SKM-1 (cell line): ENCODE measurements around the gene NCOA7.
A peak's percentile ranks its signal among the peaks of the same experiment; 100 is the strongest.
"Not testable (repeated sequence)": the region's sequence is repeated elsewhere in the genome, so short reads cannot be mapped to it uniquely, and the experiment has no call there.

ENCODE experiments used
- DNase-seq: peaks from one replicate; lab custom pipeline; 2025; ENCODE audit not compliant: unreplicated experiment; lab: John Stamatoyannopoulos, UW

The NCOA7 gene

DNA sequence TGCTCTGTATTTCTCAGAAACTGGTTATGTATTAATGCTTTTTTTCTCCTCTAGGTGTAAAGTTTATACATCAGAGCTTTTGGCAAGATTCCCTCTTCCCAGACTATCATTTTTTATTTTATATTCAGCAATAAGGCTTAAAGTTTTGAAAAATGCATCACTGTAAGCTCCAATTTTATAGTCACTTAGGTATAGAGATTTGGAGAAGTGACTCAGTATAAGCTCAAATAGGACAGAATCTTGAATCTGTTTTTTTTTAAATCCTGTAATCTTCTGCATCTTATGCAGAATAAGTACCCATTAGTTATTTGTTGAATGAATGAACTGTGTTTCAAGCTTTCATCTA, 1.0 kb downstream of the NCOA7 start:
- DNase-seq: no peak

DNA sequence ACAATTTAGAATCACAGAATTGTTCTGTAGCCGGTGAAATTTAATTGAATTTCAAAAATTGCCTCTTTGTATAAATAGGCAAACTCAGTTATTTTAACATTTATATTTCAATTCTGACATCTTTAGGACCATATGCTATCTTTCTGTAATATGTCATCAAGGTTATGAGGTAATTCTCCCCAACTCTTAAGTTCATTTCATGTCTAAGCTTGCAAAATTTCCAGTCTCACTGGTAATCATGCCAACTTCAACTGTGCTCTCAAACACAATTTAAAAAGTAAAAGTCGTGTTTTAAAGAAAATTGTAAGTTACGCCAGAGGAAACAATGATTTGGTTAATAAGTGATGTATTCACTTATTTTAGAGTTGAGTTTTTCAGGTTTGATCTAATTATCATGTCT, 1.4 kb downstream of the NCOA7 start:
- no peak for DNase-seq

DNA sequence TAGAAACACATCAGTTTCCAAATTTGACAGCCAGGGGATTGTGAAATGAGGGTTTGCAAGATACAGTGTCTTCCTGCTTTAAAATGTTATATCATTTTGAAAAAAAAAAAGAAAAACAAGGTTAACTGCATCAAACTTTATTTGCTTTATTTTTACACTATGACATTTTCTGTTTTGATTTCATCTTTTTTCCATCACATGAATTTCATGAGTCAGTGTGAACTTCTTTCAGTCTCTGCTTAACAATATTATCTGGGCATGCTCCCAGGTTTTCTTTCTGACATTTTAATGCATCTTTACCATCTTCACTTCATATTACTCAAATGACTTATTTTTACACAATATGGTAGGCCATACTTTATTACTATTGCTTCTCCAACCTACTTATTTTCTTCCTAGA, 1.9 kb downstream of the NCOA7 start:
- DNase-seq: no peak

DNA sequence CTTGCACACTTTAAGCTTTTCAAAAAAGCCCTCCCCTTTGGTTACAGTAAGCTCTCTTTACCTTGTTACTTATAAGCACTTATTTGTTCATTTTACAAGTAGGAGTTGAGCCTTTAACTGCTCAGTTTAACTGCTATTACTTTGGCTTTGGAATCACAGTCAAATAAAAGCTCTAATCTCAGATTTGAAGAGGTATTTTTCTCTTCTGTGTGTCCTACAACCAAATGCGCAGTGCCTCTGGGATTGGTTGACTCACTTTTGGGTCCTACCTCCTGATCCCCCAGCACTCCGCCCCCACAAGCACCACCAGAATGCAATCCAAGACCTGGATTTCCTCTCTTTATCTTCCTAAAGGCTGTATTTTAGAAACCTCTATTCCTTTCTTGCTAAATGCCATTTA, 2.5 kb downstream of the NCOA7 start:
- DNase-seq: no peak

DNA sequence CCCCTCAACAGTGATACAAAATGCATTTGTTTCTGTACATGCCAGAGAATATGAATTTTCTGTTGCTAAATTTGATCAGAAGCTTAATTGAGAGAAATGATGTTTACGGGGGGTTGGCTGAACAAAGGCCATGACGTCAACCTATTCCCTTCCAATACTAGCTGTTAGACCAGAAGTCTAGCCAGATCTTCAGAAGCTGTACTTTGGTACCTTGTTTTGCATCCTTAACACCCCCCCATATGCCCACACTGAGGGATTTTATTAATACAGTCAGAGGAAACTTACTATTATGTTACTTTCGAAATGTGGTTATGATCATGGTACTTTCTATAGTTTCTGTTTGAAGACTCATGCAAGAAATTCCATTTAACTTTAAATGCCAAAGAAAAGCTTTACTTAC, 3.1 kb downstream of the NCOA7 start:
- DNase-seq: no peak

DNA sequence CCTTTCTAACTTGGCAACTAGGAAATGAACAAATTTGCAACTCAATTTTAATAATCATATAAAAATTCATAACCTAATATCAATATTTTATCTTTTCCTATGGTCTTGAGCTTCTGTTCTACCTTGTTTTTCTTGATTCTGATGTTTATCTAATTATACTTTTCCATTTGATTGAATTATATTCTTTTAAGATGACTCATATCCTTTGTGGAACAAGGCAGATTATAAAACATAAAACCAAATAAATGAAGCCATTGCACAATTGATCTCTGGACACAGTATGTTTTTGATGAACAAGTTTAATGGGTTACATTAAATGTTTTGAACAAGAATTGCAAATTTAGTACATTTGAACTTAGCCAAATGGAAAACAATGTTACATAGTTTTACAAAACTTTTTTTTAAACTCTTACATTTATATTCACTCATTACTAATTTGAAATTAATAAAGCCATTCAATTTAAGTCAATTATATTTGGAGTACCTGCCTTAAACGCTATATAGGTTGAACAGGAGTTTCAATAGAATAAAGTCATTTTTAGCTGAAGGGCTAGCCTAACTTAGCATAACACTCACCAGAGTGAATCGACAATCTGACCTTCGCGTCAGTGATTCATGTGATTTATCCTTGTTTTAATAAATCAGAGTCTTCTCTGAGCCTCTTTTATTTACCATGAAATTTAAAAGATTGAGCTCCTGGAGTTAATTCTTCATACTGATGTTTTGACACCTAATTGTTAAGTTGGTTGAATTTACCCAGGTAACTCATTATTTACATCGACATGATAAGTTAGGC, 3.8 kb downstream of the NCOA7 start:
- no peak for DNase-seq

DNA sequence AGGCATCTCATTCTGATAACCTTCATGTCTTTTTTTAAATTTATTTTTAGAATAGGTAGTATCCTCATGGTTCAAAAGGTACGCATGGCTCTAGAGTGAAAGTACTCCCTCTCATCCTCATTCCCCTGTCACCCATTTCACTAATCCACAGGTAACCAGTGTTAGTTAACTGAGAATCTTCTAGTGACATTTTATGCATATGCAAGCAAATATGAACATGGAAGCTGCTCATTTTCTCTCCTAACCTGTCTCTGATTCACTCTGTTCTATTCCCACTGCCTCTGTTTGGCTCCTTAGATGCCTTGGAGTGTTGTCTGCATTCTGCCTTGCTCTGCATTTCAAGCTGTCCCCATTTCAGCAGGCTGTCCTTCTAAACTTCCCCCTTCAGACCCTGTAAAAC, 4.5 kb downstream of the NCOA7 start:
- DNase-seq: no peak

DNA sequence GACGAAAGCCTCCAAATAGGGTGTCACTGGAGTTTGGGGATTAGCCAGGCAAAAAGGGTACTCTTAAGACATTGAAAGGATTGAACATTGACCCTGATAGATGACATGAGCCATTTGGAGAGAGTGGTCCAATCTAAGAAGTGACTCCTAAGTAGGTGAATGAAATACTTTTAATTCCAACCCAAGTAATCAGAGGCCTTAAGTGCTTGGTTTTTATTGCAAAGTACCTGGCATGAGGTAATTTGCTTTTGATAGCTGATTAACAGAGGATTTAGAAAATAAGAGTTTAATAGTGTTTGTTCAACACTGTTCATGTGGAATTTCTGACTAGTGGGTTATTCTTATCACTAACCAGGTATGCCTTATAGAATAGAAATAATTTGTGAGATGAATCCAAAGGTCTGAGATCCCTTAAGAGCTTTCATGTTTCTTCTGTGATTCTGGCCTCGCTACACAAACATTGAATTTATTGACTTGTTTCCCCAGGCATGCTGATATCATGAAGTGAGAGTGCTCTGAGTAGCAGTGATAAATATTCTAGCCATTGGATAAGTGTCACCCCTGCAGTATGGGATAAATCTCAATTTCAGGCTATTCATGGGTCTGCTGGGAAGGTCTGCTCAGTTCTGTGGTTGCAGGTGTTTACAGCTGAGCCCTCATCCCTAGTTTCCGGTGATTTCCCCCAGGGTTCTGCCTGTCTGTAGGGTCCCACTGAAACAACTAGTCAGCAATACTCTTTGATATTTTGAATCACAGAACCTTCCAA, 6.5 kb downstream of the NCOA7 start:
- DNase-seq: no peak

DNA sequence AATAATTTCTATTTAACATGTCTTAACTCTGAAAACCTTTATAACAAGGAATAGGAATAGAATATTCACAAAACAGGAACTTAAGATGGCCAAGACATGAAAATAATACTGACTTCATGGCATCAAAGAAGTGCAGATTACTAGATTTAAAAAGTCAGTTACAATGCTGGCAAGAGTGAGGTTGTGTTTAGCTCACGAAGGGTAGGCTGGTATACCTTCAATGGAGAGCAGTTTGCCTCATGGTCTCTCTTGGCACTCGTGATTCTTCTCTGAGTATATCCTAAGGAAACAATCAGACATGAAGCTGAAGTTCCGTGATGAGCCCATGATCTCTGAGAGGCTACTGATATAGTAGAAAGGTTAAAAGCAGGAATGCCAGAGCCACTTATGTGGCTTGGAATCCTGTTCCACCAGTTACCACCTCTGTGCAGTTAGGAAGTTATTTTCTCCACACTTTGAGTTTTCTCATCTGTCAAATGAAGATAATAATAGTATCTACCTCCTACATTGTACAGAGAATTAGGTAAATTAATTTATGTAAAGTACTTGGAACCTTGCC, 7.2 kb downstream of the NCOA7 start:
- no peak for DNase-seq

DNA sequence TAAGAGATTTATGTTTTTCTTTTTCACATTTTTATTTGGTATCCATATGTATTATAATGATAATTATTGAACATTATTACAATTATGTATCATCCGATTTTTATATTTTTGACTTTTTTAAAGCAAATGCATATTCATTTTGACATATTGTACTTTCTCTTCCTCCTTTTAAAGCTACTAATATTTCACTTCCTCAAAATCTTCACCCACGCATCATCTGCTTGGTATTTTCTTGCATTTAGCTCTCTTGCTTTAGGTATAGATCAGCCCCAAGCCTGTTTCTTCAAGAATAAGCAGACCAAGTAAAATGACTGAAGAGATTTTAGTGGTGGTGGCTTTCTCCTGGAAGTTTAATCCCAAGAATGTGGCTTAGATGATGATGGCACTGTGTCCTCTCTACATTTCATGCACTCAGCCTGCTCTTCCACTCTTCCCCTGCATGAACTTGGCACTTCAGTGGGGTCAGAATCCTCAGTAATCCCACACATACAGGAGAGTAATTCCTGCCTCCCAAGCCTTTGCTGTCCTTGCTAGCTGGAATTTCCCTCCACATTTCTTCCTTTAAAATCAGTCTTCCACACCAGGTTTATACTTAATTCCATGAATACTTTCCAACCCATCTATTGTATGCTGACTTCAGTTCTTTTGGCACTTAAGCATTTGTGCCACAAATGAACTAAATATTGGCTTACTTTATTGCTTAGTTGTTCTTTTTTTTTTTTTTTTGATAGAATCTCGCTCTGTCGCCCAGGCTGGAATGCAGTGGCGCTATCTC, 8.2 kb downstream of the NCOA7 start:
- DNase-seq: peak; percentile 37

DNA sequence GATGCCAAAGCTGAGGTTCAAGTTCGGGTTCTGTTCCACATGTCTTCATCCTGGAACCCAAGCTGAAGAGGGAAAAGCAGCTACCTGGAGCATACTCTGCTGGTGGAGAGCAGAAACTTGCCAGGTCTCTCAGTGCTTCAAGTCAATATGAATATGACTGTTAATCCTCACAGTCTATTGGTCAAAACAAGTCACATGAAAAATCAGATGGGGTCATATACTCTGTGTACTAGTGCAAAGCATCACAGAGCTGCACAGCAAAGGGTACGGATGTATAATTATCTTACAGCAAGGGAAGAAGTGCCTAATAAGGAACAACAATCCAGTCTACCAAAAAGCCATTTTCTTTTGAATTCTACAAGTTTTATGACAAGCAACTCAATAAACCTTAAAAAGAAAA, 11.6 kb downstream of the NCOA7 start:
- no peak for DNase-seq

DNA sequence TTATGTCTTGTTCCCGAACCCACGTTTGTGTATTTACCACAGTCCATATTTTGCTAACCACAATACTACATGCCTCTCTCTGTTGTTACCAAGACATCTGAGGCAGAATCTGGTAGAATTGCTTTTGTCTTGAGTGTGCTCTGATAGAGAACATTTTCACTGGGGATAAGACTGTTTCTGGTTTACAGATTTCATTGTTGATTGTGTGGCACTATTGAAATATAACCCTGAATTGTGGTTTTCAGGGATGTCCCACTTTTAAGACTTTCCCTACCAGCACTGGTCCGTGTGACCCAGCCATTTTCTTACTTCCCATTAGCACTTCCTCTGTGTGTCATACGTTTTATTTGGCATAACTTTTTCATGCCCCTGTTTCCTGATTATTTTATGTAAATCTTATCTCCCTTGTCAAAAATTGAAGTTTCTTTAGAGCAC, 12.2 kb downstream of the NCOA7 start:
- DNase-seq: no peak

DNA sequence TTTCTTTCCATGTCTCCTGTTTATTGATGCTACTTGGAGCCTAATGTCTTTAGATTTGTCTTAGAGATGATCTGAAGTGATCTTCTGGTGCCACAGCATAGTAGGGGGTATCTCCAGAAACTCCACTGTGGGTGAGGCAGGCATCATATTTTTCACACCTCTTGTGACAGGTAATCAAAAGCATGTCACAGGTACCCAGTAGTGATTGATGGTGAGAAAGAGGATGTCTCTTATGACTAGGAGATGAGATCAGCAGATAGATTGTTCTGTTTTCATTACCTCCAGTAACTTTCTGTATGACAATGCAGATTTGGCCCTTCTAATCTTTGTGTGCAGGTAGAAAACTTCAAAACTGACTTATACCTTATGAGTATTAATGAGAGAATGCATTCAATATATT, 13.5 kb downstream of the NCOA7 start:
- DNase-seq: no peak

DNA sequence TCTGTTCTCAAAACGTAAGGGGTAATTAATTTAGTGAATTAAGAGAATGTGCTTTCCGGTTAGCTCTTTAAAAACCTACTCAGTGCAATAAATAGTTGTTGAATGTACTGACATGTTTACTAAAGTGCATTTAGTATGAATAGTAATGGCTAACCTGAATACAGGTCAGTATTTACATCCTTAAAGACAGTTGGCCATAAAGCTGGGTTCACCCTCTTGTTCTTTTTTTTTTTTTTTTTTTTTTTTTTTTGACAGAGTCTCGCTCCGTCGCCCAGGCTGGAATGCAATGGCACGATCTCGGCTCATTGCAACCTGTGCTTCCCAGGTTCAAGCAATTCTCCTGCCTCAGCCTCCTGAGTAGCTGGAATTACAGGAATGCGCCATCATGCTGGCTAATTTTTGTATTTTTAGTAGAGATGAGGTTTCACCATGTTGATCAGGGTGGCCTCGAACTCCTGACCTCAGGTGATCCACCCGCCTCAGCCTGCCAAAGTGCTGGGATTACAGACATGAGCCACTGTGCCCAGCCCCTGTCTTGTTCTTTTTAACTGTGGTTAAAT, 14.2 kb downstream of the NCOA7 start:
- not testable (repeated sequence) for DNase-seq

DNA sequence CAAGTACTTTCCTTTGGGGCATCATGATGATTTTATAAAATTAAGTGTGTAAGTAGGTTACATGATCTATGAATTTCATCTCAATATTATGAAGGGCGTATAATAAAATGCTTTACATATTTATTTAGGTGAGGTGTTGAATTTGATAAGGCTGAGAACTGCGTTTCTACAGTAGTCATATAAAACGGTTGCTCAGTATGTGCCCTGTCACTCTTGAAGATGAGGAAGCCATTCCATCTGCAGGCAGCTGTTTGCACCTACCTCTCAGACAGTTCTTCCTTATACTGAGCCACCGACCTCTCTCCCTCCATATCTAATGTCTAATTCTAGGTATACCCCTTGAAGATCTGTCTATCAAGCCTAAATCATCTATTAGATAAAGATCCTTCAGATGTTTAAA, 16.1 kb downstream of the NCOA7 start:
- no peak for DNase-seq

DNA sequence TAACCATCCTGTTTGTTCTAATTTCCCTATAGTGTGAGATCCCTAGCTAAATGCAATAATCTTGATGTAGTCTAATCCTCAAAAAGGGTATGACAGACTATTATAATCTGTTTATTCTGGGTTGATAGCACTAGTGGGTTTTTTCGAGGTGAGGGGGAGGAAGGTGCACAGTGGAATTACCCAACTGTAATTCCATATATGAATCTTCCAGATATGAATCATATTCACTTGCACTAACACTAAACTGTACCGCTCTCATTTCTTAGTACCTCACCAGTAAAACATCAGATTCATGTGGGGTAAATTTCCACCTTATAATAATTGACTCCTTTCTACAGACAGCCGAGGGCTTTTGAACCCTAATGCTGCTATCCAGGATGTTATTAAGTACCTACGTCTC, 16.5 kb downstream of the NCOA7 start:
- DNase-seq: no peak

DNA sequence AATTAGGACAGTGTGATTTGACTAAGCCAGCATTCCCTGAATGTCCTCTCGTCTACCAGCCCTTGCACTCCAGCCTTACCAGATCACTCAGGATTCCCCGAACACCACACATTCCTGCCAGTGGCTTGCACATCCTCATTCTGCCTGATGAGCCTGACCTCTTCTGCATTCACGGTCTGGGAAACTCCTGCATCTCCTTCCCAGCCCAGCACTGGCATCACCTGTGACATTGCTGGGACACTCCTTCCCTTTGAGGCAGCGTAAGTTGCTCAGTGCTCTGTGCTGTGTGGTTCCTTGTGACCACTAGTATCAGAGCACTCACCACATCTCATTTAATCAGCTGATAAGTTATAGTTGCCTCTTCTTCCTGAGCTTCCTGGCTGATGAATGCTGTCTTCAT, 17.3 kb downstream of the NCOA7 start:
- no peak for DNase-seq

DNA sequence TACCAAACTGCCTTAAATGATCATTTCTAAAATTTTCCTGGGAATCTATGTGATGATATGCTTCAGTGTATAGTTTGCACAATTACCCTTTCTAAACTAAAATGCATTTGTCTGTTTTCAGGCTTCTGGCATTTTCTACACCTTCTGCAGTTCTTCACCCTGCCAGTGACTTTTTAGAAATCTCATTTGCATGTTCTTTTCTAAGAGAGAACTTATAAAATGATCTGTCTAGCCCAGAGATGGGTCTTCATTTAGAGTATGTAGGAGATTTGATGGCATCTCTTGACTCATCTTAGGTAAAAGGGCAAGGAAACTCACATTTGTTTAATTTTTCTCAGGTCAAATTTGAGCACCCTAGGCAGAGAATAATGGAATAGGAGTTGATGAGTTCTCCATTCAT, 17.8 kb downstream of the NCOA7 start:
- DNase-seq: no peak

DNA sequence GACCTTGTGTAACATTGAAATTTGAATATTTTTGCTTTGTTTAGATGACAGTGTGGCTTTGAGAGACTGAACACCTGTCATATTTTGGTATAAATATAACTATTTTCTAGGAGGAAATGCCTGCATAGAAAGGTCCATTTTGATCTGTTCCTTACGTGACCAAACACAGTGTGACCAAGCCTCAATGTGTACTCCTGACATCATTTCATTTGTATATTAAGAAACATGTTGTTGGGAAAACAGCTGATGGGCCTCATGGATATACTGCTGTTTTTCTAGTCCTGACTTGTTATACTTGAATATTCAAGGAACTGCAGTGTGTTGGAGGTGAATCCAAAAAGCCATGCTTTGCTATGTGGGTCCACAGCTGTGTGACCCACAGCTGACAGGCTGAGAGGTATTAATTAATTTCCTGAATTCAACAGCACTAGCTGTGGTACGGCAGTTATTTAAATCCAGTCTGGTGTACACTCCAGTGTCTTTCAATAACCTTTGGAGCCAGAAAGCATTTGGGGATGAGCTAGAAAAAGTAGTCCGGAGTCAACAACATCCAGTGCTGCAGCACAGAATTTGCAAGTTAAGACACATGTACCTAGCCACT, 18.9 kb downstream of the NCOA7 start:
- no peak for DNase-seq

DNA sequence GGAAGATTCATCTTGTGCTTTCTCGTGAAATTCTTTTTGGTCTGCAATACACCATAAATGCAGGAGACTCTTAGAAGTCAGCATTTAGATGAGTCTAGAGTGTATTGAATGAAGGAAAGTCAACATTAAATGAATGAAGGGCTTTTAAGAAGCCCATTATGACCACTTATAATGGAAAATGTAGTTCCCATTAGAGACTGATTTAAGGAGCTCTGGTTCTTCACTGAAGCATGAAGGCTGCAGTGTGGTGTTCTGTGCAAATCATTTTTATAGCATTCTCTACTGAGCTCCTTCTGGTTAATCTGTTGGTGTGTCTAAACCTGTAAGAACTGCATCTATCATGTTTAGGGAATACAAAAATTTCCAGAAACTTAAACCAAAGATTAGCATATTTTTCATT, 19.7 kb downstream of the NCOA7 start:
- DNase-seq: no peak

DNA sequence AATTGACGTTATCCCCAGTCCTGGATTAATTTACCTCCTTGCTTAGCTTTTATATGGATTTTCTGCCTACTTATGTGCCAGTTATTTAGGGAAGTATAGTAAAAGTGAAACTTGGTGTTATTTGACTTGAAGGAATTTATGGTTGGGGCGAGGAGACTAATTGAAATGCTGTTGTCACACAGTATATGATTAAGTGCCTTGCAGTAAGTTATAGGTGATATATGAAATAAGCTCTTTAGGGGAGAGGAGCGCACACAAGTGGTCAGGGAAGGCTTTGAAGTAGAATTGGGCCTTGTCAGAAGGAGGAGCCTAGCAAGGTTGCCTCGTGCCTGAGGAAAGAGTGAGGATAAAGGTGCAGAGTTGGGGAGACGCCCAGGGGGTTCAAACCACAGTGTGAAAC, 20.5 kb downstream of the NCOA7 start:
- DNase-seq: no peak
